OCI-LY3 (cell line): ENCODE measurements around the gene ZNF200.

ENCODE experiments used
- H2AFZ ChIP-seq: fragments of 200-600, 300-600 bp; shearing (Covaris generic); 2 replicates; pipeline ENCODE4 v1.6.0; 2014; ENCODE audit warnings: antibody characterized with exemption, low read depth, low read length
- H3K27ac ChIP-seq: fragments of 200-600, 300-600 bp; sonication (generic); 2 replicates; pipeline ENCODE4 v1.5.1; 2014; ENCODE audit warnings: mild to moderate bottlenecking, low read length, moderate library complexity, mixed read lengths
- H3K27me3 ChIP-seq: fragments of 200-600, 300-600 bp; sonication (generic); 2 replicates; pipeline ENCODE4 v1.6.1; 2014; ENCODE audit warnings: low read depth, low read length, mixed read lengths
- H3K36me3 ChIP-seq: fragments of 200-600, 300-600 bp; sonication (generic); replicated peaks from 2 replicates; pipeline ENCODE3; 2014; ENCODE audit warnings: low read depth, low read length, mixed read lengths
- H3K4me1 ChIP-seq: fragments of 300-600, 200-600 bp; sonication (generic); 2 replicates; pipeline ENCODE4 v1.6.1; 2014; ENCODE audit warnings: low read length, mixed read lengths
- H3K4me2 ChIP-seq: fragments of 200-600, 300-600 bp; sonication (generic); 2 replicates; pipeline ENCODE4 v1.6.1; 2014; ENCODE audit warnings: low read length, mixed read lengths
- H3K4me3 ChIP-seq: fragments of 300-600, 200-600 bp; sonication (generic); 2 replicates; pipeline ENCODE4 v1.5.1; 2014; ENCODE audit warnings: antibody characterized with exemption, mild to moderate bottlenecking, low read length, moderate library complexity
- H3K79me2 ChIP-seq: fragments of 300-600, 200-600 bp; shearing (Covaris generic); 2 replicates; pipeline ENCODE4 v1.6.1; 2014; ENCODE audit warnings: mild to moderate bottlenecking, low read length, mixed read lengths
- H3K9ac ChIP-seq: fragments of 300-600, 200-600 bp; shearing (Covaris generic); 2 replicates; pipeline ENCODE4 v1.6.0; 2014; ENCODE audit warnings: mild to moderate bottlenecking, low read length, moderate library complexity
- H3K9me3 ChIP-seq: fragments of 200-600, 300-600 bp; shearing (Covaris generic); 2 replicates; pipeline ENCODE4 v1.6.1; 2014; ENCODE audit warnings: low read length, mixed read lengths; ENCODE audit not compliant: insufficient read depth
- H4K20me1 ChIP-seq: fragments of 200-600, 300-600 bp; sonication (generic); 2 replicates; pipeline ENCODE4 v1.6.1; 2016; ENCODE audit warnings: low read length, mixed read lengths; ENCODE audit not compliant: insufficient read depth
- CTCF ChIP-seq: fragments of 200-600, 300-600 bp; sonication (generic); IDR thresholded peaks from 2 replicates; pipeline ENCODE4 v1.5.1; 2014; ENCODE audit warnings: antibody characterized with exemption, low read length, low read depth
- EZH2phosphoT487 ChIP-seq: fragments of 200-600 bp; shearing (Covaris generic); IDR thresholded peaks from 2 replicates; pipeline ENCODE4 v1.6.1; 2018; ENCODE audit warnings: antibody characterized with exemption, mixed run types, low read depth

The ZNF200 gene

GRCh38 chr16:3190949-3191353 lies 44.0 kb downstream of the ZNF200 start:
- Histone ChIP-seq H3K4me1 (peaks cover 13% of the 10 kb centered on the region; the same call in 1 of the 2 replicates), H3K79me2 (no peaks in the 10 kb centered on the region), H3K4me2 (peak overlapping the region; percentile 62), H3K9me3 (no peaks in the 10 kb centered on the region), H3K4me3 (peak overlapping the region; percentile 78), H2AFZ (peak overlapping the region; percentile 57; the same call in 1 of the 2 replicates), H3K27ac (0 out of 2 replicates have a peak overlapping the region, but pooled peaks have one; percentile 7), H3K9ac (peak overlapping the region; percentile 26), H3K27me3 (no peaks in the 10 kb centered on the region), H4K20me1 (no peaks in the 10 kb centered on the region), H3K36me3 (no peaks in the 10 kb centered on the region)
- no peak for TF ChIP-seq EZH2phosphoT487
- TF ChIP-seq CTCF, result no peak

GRCh38 chr16:3189869-3190268 lies 45.1 kb downstream of the ZNF200 start:
- H3K4me1 ChIP-seq, result peaks cover 13% of the 10 kb centered on the region; the same call in 1 of the 2 replicates
- H2AFZ ChIP-seq, result peak overlapping the region; percentile 41; the same call in 1 of the 2 replicates
- H4K20me1 ChIP-seq, result no peaks in the 10 kb centered on the region
- no peaks in the 10 kb centered on the region for H3K27me3 ChIP-seq
- H3K9me3 ChIP-seq, result no peaks in the 10 kb centered on the region
- no peak overlapping the region for H3K9ac ChIP-seq
- H3K4me3 ChIP-seq, result peak overlapping the region; percentile 78
- peak overlapping the region; percentile 62 for H3K4me2 ChIP-seq
- H3K27ac ChIP-seq, result no peak overlapping the region
- no peaks in the 10 kb centered on the region for H3K79me2 ChIP-seq
- no peaks in the 10 kb centered on the region for H3K36me3 ChIP-seq
- no peak for TF ChIP-seq EZH2phosphoT487
- TF ChIP-seq CTCF, result no peak

- Histone ChIP-seq H3K4me3 (peak overlapping the region; percentile 78), H3K9me3 (no peaks in the 10 kb centered on the region), H3K4me2 (peak overlapping the region; percentile 62), H4K20me1 (no peaks in the 10 kb centered on the region), H3K4me1 (peaks cover 13% of the 10 kb centered on the region; the same call in 1 of the 2 replicates), H3K9ac (no peak overlapping the region), H3K36me3 (no peaks in the 10 kb centered on the region), H2AFZ (no peak overlapping the region), H3K27ac (no peak overlapping the region), H3K79me2 (no peaks in the 10 kb centered on the region), H3K27me3 (no peaks in the 10 kb centered on the region)
- no peak for TF ChIP-seq EZH2phosphoT487
- no peak for TF ChIP-seq CTCF
These were observed 45.8 kb downstream of the ZNF200 start for GRCh38 chr16:3188925-3189825.

GRCh38 chr16:3188675-3188924 lies 46.4 kb downstream of the ZNF200 start:
- Histone ChIP-seq H3K4me3 (no peak overlapping the region), H3K36me3 (no peaks in the 10 kb centered on the region), H3K79me2 (no peaks in the 10 kb centered on the region), H2AFZ (no peak overlapping the region), H3K27ac (no peak overlapping the region), H3K9ac (no peak overlapping the region), H3K4me2 (peak overlapping the region; percentile 54; the same call in 1 of the 2 replicates), H4K20me1 (no peaks in the 10 kb centered on the region), H3K27me3 (no peaks in the 10 kb centered on the region), H3K9me3 (no peaks in the 10 kb centered on the region), H3K4me1 (peaks cover 13% of the 10 kb centered on the region; the same call in 1 of the 2 replicates)
- TF ChIP-seq CTCF (no peak), EZH2phosphoT487 (no peak)
